ENCODE results near the gene HCST.

HCST gene

DNA sequence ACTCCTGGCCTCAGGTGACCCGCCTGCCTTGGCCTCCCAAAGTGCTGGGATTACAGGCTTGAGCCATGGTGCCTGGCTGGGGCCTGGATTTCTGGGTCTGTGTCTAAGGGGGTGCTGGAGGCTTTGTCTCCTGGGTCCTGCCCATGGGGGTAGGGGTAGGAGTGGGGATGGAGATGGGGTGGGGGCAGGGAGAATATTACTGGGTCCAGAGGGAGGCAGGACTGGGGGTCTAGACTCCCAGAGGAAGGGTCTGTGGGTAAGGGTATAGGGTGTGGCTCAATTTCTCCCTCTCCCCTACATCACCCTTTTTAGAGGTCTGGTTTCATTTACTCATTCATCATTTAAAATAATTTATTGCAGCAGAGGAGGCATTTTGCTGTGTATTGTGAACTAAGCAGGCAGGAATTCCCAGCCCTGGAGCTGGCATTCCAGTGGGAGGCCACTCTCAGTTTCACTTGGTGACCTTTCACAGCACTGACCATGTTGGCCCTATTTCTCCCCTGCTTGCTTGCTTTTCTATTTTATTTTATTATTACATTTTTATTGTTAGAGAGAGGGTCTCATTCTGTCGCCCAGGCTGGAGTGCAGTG is 1.2 kb upstream of the HCST start:
- peaks cover 22% of the 10 kb centered on the region for H3F3A ChIP-seq (ENCODE audit: control insufficient read depth, insufficient read depth)
- H3K27me3 ChIP-seq (ENCODE audit: control insufficient read depth, low read length) = no peaks in the 10 kb centered on the region
- peak overlapping the region; percentile 87 for H3K4me3 ChIP-seq (ENCODE audit: low read length)
- TF ChIP-seq, protein P1, sequence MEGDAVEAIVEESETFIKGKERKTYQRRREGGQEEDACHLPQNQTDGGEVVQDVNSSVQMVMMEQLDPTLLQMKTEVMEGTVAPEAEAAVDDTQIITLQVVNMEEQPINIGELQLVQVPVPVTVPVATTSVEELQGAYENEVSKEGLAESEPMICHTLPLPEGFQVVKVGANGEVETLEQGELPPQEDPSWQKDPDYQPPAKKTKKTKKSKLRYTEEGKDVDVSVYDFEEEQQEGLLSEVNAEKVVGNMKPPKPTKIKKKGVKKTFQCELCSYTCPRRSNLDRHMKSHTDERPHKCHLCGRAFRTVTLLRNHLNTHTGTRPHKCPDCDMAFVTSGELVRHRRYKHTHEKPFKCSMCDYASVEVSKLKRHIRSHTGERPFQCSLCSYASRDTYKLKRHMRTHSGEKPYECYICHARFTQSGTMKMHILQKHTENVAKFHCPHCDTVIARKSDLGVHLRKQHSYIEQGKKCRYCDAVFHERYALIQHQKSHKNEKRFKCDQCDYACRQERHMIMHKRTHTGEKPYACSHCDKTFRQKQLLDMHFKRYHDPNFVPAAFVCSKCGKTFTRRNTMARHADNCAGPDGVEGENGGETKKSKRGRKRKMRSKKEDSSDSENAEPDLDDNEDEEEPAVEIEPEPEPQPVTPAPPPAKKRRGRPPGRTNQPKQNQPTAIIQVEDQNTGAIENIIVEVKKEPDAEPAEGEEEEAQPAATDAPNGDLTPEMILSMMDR (IDR thresholded peaks at IDR 0.05; ENCODE audit: low read depth, low read length, poor library complexity, severe bottlenecking) = no peak
- TF ChIP-seq EZH2phosphoT487 (IDR thresholded peaks at IDR 0.05; ENCODE audit: borderline replicate concordance, low read length) = no peak
- peak overlapping the region; percentile 99 for H3K4me2 ChIP-seq (ENCODE audit: low read length)
- H3K36me3 ChIP-seq (ENCODE audit: control insufficient read depth, low read length) = peaks cover 35% of the 10 kb centered on the region
- H3K9me2 ChIP-seq (replicated peaks; ENCODE audit: control insufficient read depth, low read length) = no peaks in the 10 kb centered on the region
- H3K9me3 ChIP-seq (ENCODE audit: control insufficient read depth, insufficient read depth, low read length) = no peaks in the 10 kb centered on the region
- H3K4me1 ChIP-seq (ENCODE audit: control insufficient read depth, low read length) = peaks cover 55% of the 10 kb centered on the region
- H4K20me1 ChIP-seq (ENCODE audit: control insufficient read depth, insufficient read depth, low read depth, low read length) = peaks cover 13% of the 10 kb centered on the region
- H3K79me2 ChIP-seq (ENCODE audit: control insufficient read depth, low read length) = peaks cover 58% of the 10 kb centered on the region
- peak overlapping the region; percentile 94 for H3K27ac ChIP-seq (ENCODE audit: low read depth, low read length)

DNA sequence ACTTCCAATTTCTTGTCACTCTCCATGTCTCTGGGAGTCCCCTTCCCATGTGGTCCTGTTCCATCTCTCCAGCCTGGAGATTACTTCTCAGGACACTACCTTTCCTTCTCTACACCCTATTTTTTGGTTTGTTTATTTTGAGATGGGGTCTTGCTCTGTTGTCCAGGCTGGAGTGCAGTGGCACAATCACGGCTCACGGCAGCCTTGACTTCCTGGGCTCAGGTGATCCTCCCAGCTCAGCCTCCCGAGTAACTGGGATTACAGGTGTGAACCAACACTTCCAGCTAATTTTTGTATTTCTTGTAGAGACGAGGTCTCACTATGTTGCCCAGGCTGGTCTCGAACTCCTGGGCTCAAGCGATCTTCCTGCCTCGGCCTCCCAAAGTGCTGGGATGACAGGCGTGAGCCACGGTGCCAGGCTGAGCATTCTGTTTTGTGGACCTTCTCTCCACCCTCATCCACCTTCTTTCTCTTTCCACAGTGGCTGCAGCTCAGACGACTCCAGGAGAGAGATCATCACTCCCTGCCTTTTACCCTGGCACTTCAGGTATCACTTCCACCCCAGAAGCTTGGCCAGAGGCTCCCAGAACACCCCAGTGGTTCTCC is 644 bp downstream of the HCST start:
- peaks cover 17% of the 10 kb centered on the region for H3K36me3 ChIP-seq (ENCODE audit: control insufficient read depth, low read length)
- H3K9me2 ChIP-seq (replicated peaks; ENCODE audit: control insufficient read depth, low read length) = no peaks in the 10 kb centered on the region
- H3K27ac ChIP-seq (ENCODE audit: low read depth, low read length) = peak overlapping the region; percentile 94
- H3K79me2 ChIP-seq (ENCODE audit: control insufficient read depth, low read length) = peaks cover 41% of the 10 kb centered on the region
- H3F3A ChIP-seq (ENCODE audit: control insufficient read depth, insufficient read depth) = peaks cover 26% of the 10 kb centered on the region
- peaks cover 10% of the 10 kb centered on the region for H4K20me1 ChIP-seq (ENCODE audit: control insufficient read depth, insufficient read depth, low read depth, low read length)
- H3K4me3 ChIP-seq (ENCODE audit: low read length) = peak overlapping the region; percentile 87
- no peaks in the 10 kb centered on the region for H3K9me3 ChIP-seq (ENCODE audit: control insufficient read depth, insufficient read depth, low read length)
- H3K4me1 ChIP-seq (ENCODE audit: control insufficient read depth, low read length) = peaks cover 56% of the 10 kb centered on the region
- peak overlapping the region; percentile 99 for H3K4me2 ChIP-seq (ENCODE audit: low read length)
- TF ChIP-seq, protein P1 (IDR thresholded peaks at IDR 0.05; ENCODE audit: low read depth, low read length, poor library complexity, severe bottlenecking) = no peak
- TF ChIP-seq EZH2phosphoT487 (IDR thresholded peaks at IDR 0.05; ENCODE audit: borderline replicate concordance, low read length) = no peak
- no peaks in the 10 kb centered on the region for H3K27me3 ChIP-seq (ENCODE audit: control insufficient read depth, low read length)

DNA sequence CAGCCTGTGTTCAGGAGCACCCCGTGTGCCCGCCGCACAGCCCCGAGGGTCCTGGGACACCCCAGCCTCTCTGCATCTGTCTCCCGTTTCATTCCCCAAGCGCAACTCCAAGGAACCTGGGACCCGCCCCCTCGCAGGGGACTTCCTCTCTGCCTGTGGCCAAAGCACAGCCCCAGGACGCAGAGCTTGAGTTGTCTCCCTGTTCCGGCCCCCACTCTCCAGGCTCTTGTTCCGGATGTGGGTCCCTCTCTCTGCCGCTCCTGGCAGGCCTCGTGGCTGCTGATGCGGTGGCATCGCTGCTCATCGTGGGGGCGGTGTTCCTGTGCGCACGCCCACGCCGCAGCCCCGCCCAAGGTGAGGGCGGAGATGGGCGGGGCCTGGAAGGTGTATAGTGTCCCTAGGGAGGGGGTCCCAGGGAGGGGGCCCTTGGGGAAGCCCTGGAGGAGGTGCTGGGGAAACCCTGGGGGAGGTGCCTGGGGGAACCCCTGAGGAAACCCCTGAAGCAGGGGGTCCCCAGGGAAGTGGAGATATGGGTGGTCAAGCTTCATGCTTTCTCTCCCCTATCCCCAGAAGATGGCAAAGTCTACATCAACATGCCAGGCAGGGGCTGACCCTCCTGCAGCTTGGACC is 1.3 kb downstream of the HCST start:
- H3K4me1 ChIP-seq (ENCODE audit: control insufficient read depth, low read length) = peaks cover 56% of the 10 kb centered on the region
- H3K9me2 ChIP-seq (replicated peaks; ENCODE audit: control insufficient read depth, low read length) = no peaks in the 10 kb centered on the region
- peak overlapping the region; percentile 99 for H3K4me2 ChIP-seq (ENCODE audit: low read length)
- no peaks in the 10 kb centered on the region for H3K27me3 ChIP-seq (ENCODE audit: control insufficient read depth, low read length)
- H3K36me3 ChIP-seq (ENCODE audit: control insufficient read depth, low read length) = peaks cover 10% of the 10 kb centered on the region
- H3K79me2 ChIP-seq (ENCODE audit: control insufficient read depth, low read length) = peaks cover 34% of the 10 kb centered on the region
- TF ChIP-seq, protein P1 (IDR thresholded peaks at IDR 0.05; ENCODE audit: low read depth, low read length, poor library complexity, severe bottlenecking) = no peak
- TF ChIP-seq EZH2phosphoT487 (IDR thresholded peaks at IDR 0.05; ENCODE audit: borderline replicate concordance, low read length) = no peak
- peaks cover 3% of the 10 kb centered on the region for H4K20me1 ChIP-seq (ENCODE audit: control insufficient read depth, insufficient read depth, low read depth, low read length)
- no peaks in the 10 kb centered on the region for H3K9me3 ChIP-seq (ENCODE audit: control insufficient read depth, insufficient read depth, low read length)
- H3K4me3 ChIP-seq (ENCODE audit: low read length) = peak overlapping the region; percentile 87
- peaks cover 26% of the 10 kb centered on the region for H3F3A ChIP-seq (ENCODE audit: control insufficient read depth, insufficient read depth)
- peak overlapping the region; percentile 94 for H3K27ac ChIP-seq (ENCODE audit: low read depth, low read length)

Data from DOHH2 (cell line).